K562 (cell line): ENCODE measurements around the gene CNTRL. TPM values are rescaled to one million over a fixed set of nuclear protein-coding genes. Genes with fewer than 3 reads are reported as not detected.

Experiments
- ATAC-seq: fragments of 200-7000 bp; cut with Tn5 transposase; 3 replicates; pipeline ENCODE4 v1.9.1; 2020; ENCODE audit warnings: moderate library complexity
- BruUV-seq: library from RNA; stranded (reverse); fragments of 400-500 nt; replicated peaks from 2 replicates; lab custom pipeline; 2021; lab: Mats Ljungman, UMichigan
- CTCF ChIA-PET: fragments of 300-600 bp; formaldehyde crosslinking; extraction: SDS; loops from one replicate; lab custom pipeline; 2021; ENCODE audit warnings: low intra/inter-chr PET ratio; lab: Yijun Ruan, JAX
- POLR2A ChIA-PET: fragments of 300-600, 350-650 bp; sonication (Branson Sonifier 250); formaldehyde crosslinking; extraction: SDS; loops from one replicate; lab custom pipeline; 2021; ENCODE audit warnings: antibody characterized with exemption, inconsistent platforms; lab: Yijun Ruan, JAX
- DNase-seq, 4 experiments: peaks; one replicate each; pipeline versions ENCODE4 v3.0.0 to v3.0.0-alpha.2; 2011 to 2018; ENCODE audit warnings: low spot score in 3 of 4, mixed read lengths in 3 of 4; ENCODE audit errors: extremely low read depth in 1 of 4
- FAIRE-seq: peaks from 2 replicates; lab custom pipeline; 2011; peaks lifted over from hg19 to GRCh38; lab: Jason Lieb, UNC
- H2AFZ ChIP-seq: 2 replicates; pipeline ENCODE4 v1.6.0; 2011; ENCODE audit warnings: low read depth, low read length, control low read depth, inconsistent platforms
- H3K27ac ChIP-seq: fragments of 200-600 bp; 3 replicates; pipeline ENCODE4 v1.8.0; 2011; ENCODE audit warnings: low read depth, mild to moderate bottlenecking, control low read depth, inconsistent platforms, low read length, moderate library complexity, mixed read lengths; ENCODE audit errors: extremely low read depth
- H3K27me3 ChIP-seq, 2 experiments: fragments of 300-600 bp in 1 of 2; 2 replicates in 1 of 2; 3 replicates in 1 of 2; pipeline versions ENCODE4 v1.6.0 to v1.8.0; 2011; ENCODE audit warnings: inconsistent platforms in 2 of 2, low read length in 2 of 2, mild to moderate bottlenecking in 1 of 2, mixed read lengths in 1 of 2, moderate library complexity in 1 of 2; ENCODE audit not compliant: control insufficient read depth in 2 of 2, insufficient read depth in 2 of 2
- H3K36me3 ChIP-seq: fragments of 300-600 bp; 3 replicates; pipeline ENCODE4 v1.8.0; 2011; ENCODE audit warnings: mild to moderate bottlenecking, low read length, inconsistent platforms; ENCODE audit not compliant: control insufficient read depth, insufficient read depth
- H3K4me1 ChIP-seq, 2 experiments: fragments of 200-600 bp in 1 of 2; replicated peaks in 1 of 2; 2 replicates in 1 of 2; 3 replicates in 1 of 2; pipeline versions ENCODE4 v1.5.1 to v1.8.0; 2011; ENCODE audit warnings: inconsistent platforms in 2 of 2, low read length in 2 of 2, mild to moderate bottlenecking in 1 of 2, mixed read lengths in 1 of 2, moderate library complexity in 1 of 2; ENCODE audit not compliant: control insufficient read depth in 2 of 2, insufficient read depth in 2 of 2
- H3K4me2 ChIP-seq: 2 replicates; pipeline ENCODE4 v1.6.1; 2011; ENCODE audit warnings: low read length, control low read depth, inconsistent platforms, mixed read lengths; ENCODE audit not compliant: insufficient read depth
- H3K4me3 ChIP-seq: fragments of 200-600 bp; sonication (generic), shearing (Covaris generic); 2 replicates; pipeline ENCODE4 v1.5.1; 2016; ENCODE audit warnings: control low read depth, inconsistent platforms
- H3K79me2 ChIP-seq: fragments of 200-600 bp; 3 replicates; pipeline ENCODE4 v1.8.0; 2011; ENCODE audit warnings: low read length, inconsistent platforms; ENCODE audit not compliant: control insufficient read depth, insufficient read depth
- H3K9ac ChIP-seq, 2 experiments: 2 replicates each; pipeline versions ENCODE4 v1.6.0 to v1.6.1; 2011; ENCODE audit warnings: low read depth in 2 of 2, low read length in 2 of 2, control low read depth in 1 of 2, inconsistent platforms in 1 of 2, mild to moderate bottlenecking in 1 of 2, mixed read lengths in 1 of 2; ENCODE audit not compliant: insufficient read depth in 1 of 2
- H3K9me1 ChIP-seq: one replicate; pipeline ENCODE4 v1.6.0; 2011; ENCODE audit warnings: inconsistent platforms, mild to moderate bottlenecking, low read length, moderate library complexity; ENCODE audit not compliant: control insufficient read depth, insufficient read depth
- H3K9me3 ChIP-seq: replicated peaks from 2 replicates; pipeline ENCODE4 v1.5.1; 2011; ENCODE audit warnings: low read depth, low read length, inconsistent platforms; ENCODE audit not compliant: control insufficient read depth, insufficient read depth
- H4K20me1 ChIP-seq: replicated peaks from 2 replicates; pipeline ENCODE4 v1.6.1; 2011; ENCODE audit warnings: low read length, inconsistent platforms, mixed read lengths; ENCODE audit not compliant: control insufficient read depth, insufficient read depth
- DPF2 ChIP-seq: fragments of 450-650 bp; IDR thresholded peaks from 2 replicates; pipeline ENCODE4 v1.6.1; 2016
- FOSL1 ChIP-seq: fragments of 200-800 bp; sonication (Bioruptor generic); conservative IDR thresholded peaks from 2 replicates; pipeline ENCODE4 v1.6.1; 2016; ENCODE audit warnings: missing genetic modification characterization, missing compliant biosample characterization
- GATA2 ChIP-seq: sonication (generic); formaldehyde crosslinking; IDR thresholded peaks from 2 replicates; pipeline ENCODE4 v1.4.0; 2020; ENCODE audit warnings: mild to moderate bottlenecking, missing genetic modification reagents
- JUN ChIP-seq, 2 experiments: sonication (generic) in 1 of 2; formaldehyde crosslinking in 1 of 2; IDR thresholded peaks; 2 replicates each; pipeline versions ENCODE4 v1.6.1 to v1.8.0; 2012 to 2022; ENCODE audit warnings: borderline replicate concordance in 2 of 2, mild to moderate bottlenecking in 2 of 2, improper control_type of control experiment in 1 of 2, low read depth in 1 of 2, low read length in 1 of 2, missing genetic modification reagents in 1 of 2
- JUND ChIP-seq, 2 experiments: IDR thresholded peaks; 2 replicates in 1 of 2; 3 replicates in 1 of 2; pipeline ENCODE4 v1.6.1; 2011; ENCODE audit warnings: borderline replicate concordance in 2 of 2, low read depth in 2 of 2, low read length in 2 of 2, improper control_type of control experiment in 1 of 2, missing biosample characterization in 1 of 2, missing genetic modification characterization in 1 of 2, missing genetic modification reagents in 1 of 2
- MYBL2 ChIP-seq, 2 experiments: fragments of 450-650 bp in 1 of 2; sonication (generic) in 1 of 2; formaldehyde crosslinking in 1 of 2; IDR thresholded peaks; 2 replicates each; pipeline versions ENCODE4 v1.6.1 to v1.8.1; 2017 to 2022; ENCODE audit warnings: borderline replicate concordance in 1 of 2, inconsistent platforms in 1 of 2, low read depth in 1 of 2, mild to moderate bottlenecking in 1 of 2, missing genetic modification reagents in 1 of 2, moderate library complexity in 1 of 2
- OTX1 ChIP-seq: fragments of 450-650 bp; formaldehyde crosslinking; IDR thresholded peaks from 2 replicates; pipeline ENCODE4 v1.4.0; 2022; ENCODE audit warnings: mild to moderate bottlenecking
- PHB ChIP-seq: fragments of 250-450 bp; sonication (Bioruptor Pico); IDR thresholded peaks from 2 replicates; pipeline ENCODE4 v1.5.0; 2021
- RBM14 ChIP-seq: fragments of 200-400 bp; formaldehyde crosslinking; IDR thresholded peaks from 2 replicates; pipeline ENCODE4 v1.6.1; 2018; ENCODE audit warnings: low read depth, mild to moderate bottlenecking, low read length, moderate library complexity, borderline replicate concordance; ENCODE audit not compliant: insufficient read depth
- RBM15 ChIP-seq: fragments of 200-400 bp; formaldehyde crosslinking; IDR thresholded peaks from 2 replicates; pipeline ENCODE4 v1.6.1; 2018; ENCODE audit warnings: mild to moderate bottlenecking, low read length, moderate library complexity; ENCODE audit not compliant: insufficient read depth
- ZEB2 ChIP-seq: fragments of 450-650 bp; IDR thresholded peaks from 2 replicates; pipeline ENCODE4 v1.6.1; 2016
- ZNF586 ChIP-seq: fragments of 450-650 bp; formaldehyde crosslinking; conservative IDR thresholded peaks from 2 replicates; pipeline ENCODE4 v1.4.0; 2020; ENCODE audit warnings: mild to moderate bottlenecking, moderate library complexity
- WGBS: fragments of 100-300 bp; shearing (Covaris generic); methylation state at CpG from one replicate; pipeline ENCODE4 v1.1.6; 2016; ENCODE audit warnings: low coverage, mixed read lengths; ENCODE audit not compliant: insufficient coverage; ENCODE audit errors: missing lambda C conversion rate; 5-methylcytosine and 5-hydroxymethylcytosine counted together
- in situ Hi-C: fragments of 300-500 bp; cut with MboI; formaldehyde crosslinking; loops from 4 replicates; pipeline ENCODE4 v1.15.0; 2018; ENCODE audit warnings: inconsistent platforms, mixed read lengths
- intact Hi-C: fragments of 100-400 bp; cut with micrococcal nuclease; formaldehyde crosslinking; loops from 2 replicates; pipeline ENCODE4 v1.14.2; 2022
- polyA plus RNA-seq, 8 experiments: library from polyadenylated mRNA; depleted of rRNA in 4 of 8; stranded (reverse) in 5 of 8; unstranded in 3 of 8; fragments of >200 nt; fragmentation: Nextera tagmentation in 2 of 8; fragmentation: Illumina TruSeq in 1 of 8; extraction: Ambion mirVana in 2 of 8; extraction: Trizol in 1 of 8; gene quantifications; 2 replicates each; pipeline versions ENCODE4 v1.2.1 to v1.2.3, GENCODE V29; 2011 to 2014; ENCODE audit warnings: inconsistent platforms in 1 of 8, missing spikeins in 1 of 8
- total RNA-seq, 7 experiments: library from RNA; depleted of rRNA in 6 of 7; stranded (reverse); fragments of >200 nt in 6 of 7; fragmentation: Illumina TruSeq in 2 of 7; extraction: Trizol in 2 of 7; gene quantifications; 2 replicates each; pipeline versions ENCODE4 v1.2.1 to v1.2.3, GENCODE V29; 2011 to 2021; ENCODE audit warnings: low replicate concordance in 1 of 7
- TF ChIP-seq, protein P1 (sequence below): fragments of 250-450 bp; sonication (Bioruptor Pico); IDR thresholded peaks from 2 replicates; pipeline ENCODE4 v1.5.0; 2021
- TF ChIP-seq, protein P2 (sequence below): fragments of 250-450 bp; sonication (Bioruptor Pico); IDR thresholded peaks from 2 replicates; pipeline ENCODE4 v1.9.0; 2021; ENCODE audit warnings: mild to moderate bottlenecking
- TF ChIP-seq, protein P3 (sequence below): sonication (generic); formaldehyde crosslinking; IDR thresholded peaks from 2 replicates; pipeline ENCODE4 v1.8.1; 2023; ENCODE audit warnings: missing genetic modification reagents, mild to moderate bottlenecking, borderline replicate concordance

Gene CNTRL
- total and polyA plus RNA-seq, 9 of the 15 experiments (the other 6 are each of a cell fraction or from before 2014, with no cell fraction given) = 9.2 to 28.9 (median 20.5) TPM

DNA sequence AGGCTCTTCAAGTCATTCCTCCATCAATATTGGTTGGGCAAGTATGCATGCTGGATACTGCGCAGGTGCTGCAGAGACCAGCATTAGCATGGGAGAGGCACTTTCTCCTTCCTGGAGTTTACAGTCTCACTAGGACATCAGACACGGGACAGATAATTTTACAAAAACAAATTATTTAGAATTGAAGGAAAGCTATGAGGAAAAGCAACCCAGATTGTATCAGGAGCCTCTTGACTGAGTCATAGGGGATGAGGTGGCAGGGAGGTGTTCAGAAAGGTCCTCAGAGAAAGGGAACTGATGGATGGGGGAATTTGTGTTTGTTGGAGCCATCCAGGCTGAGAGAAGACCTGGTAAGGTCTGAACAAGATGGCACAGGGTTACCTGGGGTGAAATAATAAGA, 151.4 kb downstream of the CNTRL start:
- POLR2A ChIA-PET = interaction anchor here (0.6 to 2.2 kb wide), 4 partner anchors 9 to 436 kb away, joined by 3 to 6 read pairs (median 4); no protein-coding TSS in a partner anchor
- no peak for TF ChIP-seq OTX1
- peak; percentile 52; the same call in 1 of the 2 replicates for TF ChIP-seq DPF2
- TF ChIP-seq RBM14 = no peak
- peak; percentile 54; the same call in 1 of the 2 replicates for TF ChIP-seq ZEB2
- no peak for TF ChIP-seq MYBL2 (IDR thresholded peaks at IDR 0.05; ENCODE audit: low read depth)
- no peak for TF ChIP-seq MYBL2 (CRISPR knock-in tag; IDR thresholded peaks at IDR 0.05; ENCODE audit: borderline replicate concordance)
- peak; percentile 90 for TF ChIP-seq FOSL1 (tag)
- TF ChIP-seq, protein P1, sequence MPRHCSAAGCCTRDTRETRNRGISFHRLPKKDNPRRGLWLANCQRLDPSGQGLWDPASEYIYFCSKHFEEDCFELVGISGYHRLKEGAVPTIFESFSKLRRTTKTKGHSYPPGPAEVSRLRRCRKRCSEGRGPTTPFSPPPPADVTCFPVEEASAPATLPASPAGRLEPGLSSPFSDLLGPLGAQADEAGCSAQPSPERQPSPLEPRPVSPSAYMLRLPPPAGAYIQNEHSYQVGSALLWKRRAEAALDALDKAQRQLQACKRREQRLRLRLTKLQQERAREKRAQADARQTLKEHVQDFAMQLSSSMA = no peak
- TF ChIP-seq, protein P2, sequence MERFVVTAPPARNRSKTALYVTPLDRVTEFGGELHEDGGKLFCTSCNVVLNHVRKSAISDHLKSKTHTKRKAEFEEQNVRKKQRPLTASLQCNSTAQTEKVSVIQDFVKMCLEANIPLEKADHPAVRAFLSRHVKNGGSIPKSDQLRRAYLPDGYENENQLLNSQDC (CRISPR knock-in tag) = no peak
- no peak for TF ChIP-seq ZNF586
- TF ChIP-seq JUN (IDR thresholded peaks at IDR 0.05; ENCODE audit: borderline replicate concordance, low read depth, low read length) = peak; percentile 83
- TF ChIP-seq JUN (CRISPR knock-in tag; IDR thresholded peaks at IDR 0.05; ENCODE audit: borderline replicate concordance) = no peak
- TF ChIP-seq, protein P3, sequence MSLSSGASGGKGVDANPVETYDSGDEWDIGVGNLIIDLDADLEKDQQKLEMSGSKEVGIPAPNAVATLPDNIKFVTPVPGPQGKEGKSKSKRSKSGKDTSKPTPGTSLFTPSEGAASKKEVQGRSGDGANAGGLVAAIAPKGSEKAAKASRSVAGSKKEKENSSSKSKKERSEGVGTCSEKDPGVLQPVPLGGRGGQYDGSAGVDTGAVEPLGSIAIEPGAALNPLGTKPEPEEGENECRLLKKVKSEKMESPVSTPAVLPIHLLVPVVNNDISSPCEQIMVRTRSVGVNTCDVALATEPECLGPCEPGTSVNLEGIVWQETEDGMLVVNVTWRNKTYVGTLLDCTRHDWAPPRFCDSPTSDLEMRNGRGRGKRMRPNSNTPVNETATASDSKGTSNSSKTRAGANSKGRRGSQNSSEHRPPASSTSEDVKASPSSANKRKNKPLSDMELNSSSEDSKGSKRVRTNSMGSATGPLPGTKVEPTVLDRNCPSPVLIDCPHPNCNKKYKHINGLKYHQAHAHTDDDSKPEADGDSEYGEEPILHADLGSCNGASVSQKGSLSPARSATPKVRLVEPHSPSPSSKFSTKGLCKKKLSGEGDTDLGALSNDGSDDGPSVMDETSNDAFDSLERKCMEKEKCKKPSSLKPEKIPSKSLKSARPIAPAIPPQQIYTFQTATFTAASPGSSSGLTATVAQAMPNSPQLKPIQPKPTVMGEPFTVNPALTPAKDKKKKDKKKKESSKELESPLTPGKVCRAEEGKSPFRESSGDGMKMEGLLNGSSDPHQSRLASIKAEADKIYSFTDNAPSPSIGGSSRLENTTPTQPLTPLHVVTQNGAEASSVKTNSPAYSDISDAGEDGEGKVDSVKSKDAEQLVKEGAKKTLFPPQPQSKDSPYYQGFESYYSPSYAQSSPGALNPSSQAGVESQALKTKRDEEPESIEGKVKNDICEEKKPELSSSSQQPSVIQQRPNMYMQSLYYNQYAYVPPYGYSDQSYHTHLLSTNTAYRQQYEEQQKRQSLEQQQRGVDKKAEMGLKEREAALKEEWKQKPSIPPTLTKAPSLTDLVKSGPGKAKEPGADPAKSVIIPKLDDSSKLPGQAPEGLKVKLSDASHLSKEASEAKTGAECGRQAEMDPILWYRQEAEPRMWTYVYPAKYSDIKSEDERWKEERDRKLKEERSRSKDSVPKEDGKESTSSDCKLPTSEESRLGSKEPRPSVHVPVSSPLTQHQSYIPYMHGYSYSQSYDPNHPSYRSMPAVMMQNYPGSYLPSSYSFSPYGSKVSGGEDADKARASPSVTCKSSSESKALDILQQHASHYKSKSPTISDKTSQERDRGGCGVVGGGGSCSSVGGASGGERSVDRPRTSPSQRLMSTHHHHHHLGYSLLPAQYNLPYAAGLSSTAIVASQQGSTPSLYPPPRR (CRISPR knock-in tag) = no peak
- TF ChIP-seq JUND (IDR thresholded peaks at IDR 0.05; ENCODE audit: borderline replicate concordance, low read depth, low read length) = peak; percentile 85
- peak; percentile 72; the same call in 1 of the 3 replicates for TF ChIP-seq JUND (tag; IDR thresholded peaks at IDR 0.05; ENCODE audit: borderline replicate concordance, low read depth, low read length)
- TF ChIP-seq RBM15 = no peak
- no peak for TF ChIP-seq PHB (CRISPR knock-in tag)
- no peak for TF ChIP-seq GATA2

More for the DNA sequence above, 151.4 kb downstream of the CNTRL start:
- DNase-seq (peak in 1 of 4 experiments; percentile 34), ATAC-seq (no peak), FAIRE-seq (no peak)
- 25% methylated on average over 2 of the region's 2 CpGs for WGBS
- intact Hi-C loops = loop anchor here (5.0 kb wide), 1 partner anchor 41 kb away; the partner anchor contains the start of gene GSN
- in situ Hi-C loops = no loop called here
- no TSS peak for BruUV-seq
- no peaks in the 10 kb centered on the region for H4K20me1 ChIP-seq
- H3K4me3 ChIP-seq = no peak overlapping the region
- no peak overlapping the region for H3K27ac ChIP-seq
- H3K27me3 ChIP-seq = no peaks in the 10 kb centered on the region
- no peaks in the 10 kb centered on the region for H3K9me1 ChIP-seq
- no peaks in the 10 kb centered on the region for H3K79me2 ChIP-seq
- H3K4me1 ChIP-seq = peaks cover 0 to 15% of the 10 kb centered on the region in 2 experiments; a peak in 3 of 5 replicates
- no peaks in the 10 kb centered on the region for H3K36me3 ChIP-seq
- CTCF ChIA-PET = no interaction called here
- H3K4me2 ChIP-seq = no peak overlapping the region
- H3K9me3 ChIP-seq = no peaks in the 10 kb centered on the region
- H2AFZ ChIP-seq = no peak overlapping the region
- no peak overlapping the region for H3K9ac ChIP-seq
